Activated gamma-delta T cell treated with Interleukin-2 at 50 U/mL for 16 hours (primary cell): Measurements from ENCODE around the gene CDC20B.
"Not testable (repeated sequence)": the region's sequence is repeated elsewhere in the genome, so short reads cannot be mapped to it uniquely, and the experiment has no call there.

Experiments
- DNase-seq: peaks from one replicate; pipeline ENCODE4 v3.0.0-alpha.2; 2020

CDC20B gene

GRCh38 chr5:55160493-55161209 is 12.3 kb downstream of the CDC20B start:
- DNase-seq = no peak

- no peak for DNase-seq
These were observed 13.0 kb downstream of the CDC20B start, which contains the start of gene GPX8 for GRCh38 chr5:55159763-55160492. GPX8 (plus strand) TSS chr5:55160171; CDS start chr5:55160193, 22 bp downstream.

GRCh38 chr5:55154873-55155272 is 18.1 kb downstream of the CDC20B start:
- no peak for DNase-seq

- no peak for DNase-seq
These were observed 20.8 kb downstream of the CDC20B start for GRCh38 chr5:55151923-55152842.

GRCh38 chr5:55149308-55149795 is 23.6 kb downstream of the CDC20B start:
- no peak for DNase-seq

- peak; percentile 83 for DNase-seq
These were observed 26.3 kb downstream of the CDC20B start for GRCh38 chr5:55146543-55147151.

- DNase-seq = no peak
These were observed 26.9 kb downstream of the CDC20B start for GRCh38 chr5:55146080-55146479.

GRCh38 chr5:55143624-55144023 is 29.4 kb downstream of the CDC20B start:
- DNase-seq = no peak

GRCh38 chr5:55141945-55142690 is 30.9 kb downstream of the CDC20B start:
- DNase-seq = no peak

- no peak for DNase-seq
These were observed 31.9 kb downstream of the CDC20B start for GRCh38 chr5:55140908-55141665.

GRCh38 chr5:55136521-55136920 is 36.5 kb downstream of the CDC20B start:
- DNase-seq = no peak

- no peak for DNase-seq
These were observed 38.8 kb downstream of the CDC20B start for GRCh38 chr5:55134053-55134722.

- no peak for DNase-seq
These were observed 49.6 kb downstream of the CDC20B start for GRCh38 chr5:55123365-55123764.

- DNase-seq = no peak
These were observed 58.9 kb downstream of the CDC20B start for GRCh38 chr5:55114061-55114460.

- no peak for DNase-seq
These were observed 59.6 kb downstream of the CDC20B start for GRCh38 chr5:55113327-55113726.

GRCh38 chr5:55110217-55110616 is 62.8 kb downstream of the CDC20B start:
- no peak for DNase-seq

- no peak for DNase-seq
These were observed 64.3 kb downstream of the CDC20B start for GRCh38 chr5:55108661-55109060.

GRCh38 chr5:55105976-55106375 is 67.0 kb downstream of the CDC20B start:
- DNase-seq = not testable (repeated sequence)

GRCh38 chr5:55104946-55105701 is 67.9 kb downstream of the CDC20B start:
- no peak for DNase-seq
